HCT116 (cell line): Measurements from ENCODE around the gene EIF3J. TPM values are rescaled to one million over a fixed set of nuclear protein-coding genes. Genes with fewer than 3 reads are reported as not detected.

Experiments used
- ATAC-seq: fragments of 200-7000 bp; cut with Tn5 transposase; 2 replicates; pipeline ENCODE4 v1.9.1; 2020; ENCODE audit warnings: mild to moderate bottlenecking, moderate library complexity
- BruUV-seq: library from RNA; stranded (reverse); fragments of 400-500 nt; replicated peaks from 2 replicates; lab custom pipeline; 2021; lab: Mats Ljungman, UMichigan
- CTCF ChIA-PET: fragments of 300-600 bp; sonication (Branson Sonifier 250); formaldehyde crosslinking; loops from one replicate; lab custom pipeline; 2021; ENCODE audit warnings: antibody characterized with exemption; lab: Charles Lee
- POLR2A ChIA-PET: fragments of 300-600, 350-600 bp; sonication (Branson Sonifier 250); formaldehyde crosslinking; loops from one replicate; lab custom pipeline; 2021; ENCODE audit warnings: antibody characterized with exemption; lab: Charles Lee
- RAD21 ChIA-PET, 2 experiments: fragments of 300-600 bp; sonication (Branson Sonifier 250); formaldehyde crosslinking; loops; one replicate each; lab custom pipeline; 2023; ENCODE audit warnings: low total read pairs in 2 of 2; ENCODE audit not compliant: uncharacterized antibody in 2 of 2, unreplicated experiment in 2 of 2, low non-redundant PET in 1 of 2; lab: Charles Lee
- DNase-seq: peaks from one replicate; pipeline ENCODE4 v3.0.0-alpha.2; 2010; ENCODE audit warnings: low read depth, low spot score
- H2AFZ ChIP-seq: fragments of 200-600 bp; shearing (Covaris generic), sonication (generic); 2 replicates; pipeline ENCODE4 v1.6.1; 2017; ENCODE audit warnings: low read depth, mixed run types, mixed read lengths, antibody characterized with exemption, low read length; ENCODE audit not compliant: poor library complexity, severe bottlenecking
- H3K27ac ChIP-seq: 2 replicates; pipeline ENCODE4 v1.5.1; 2012; ENCODE audit warnings: low read depth, low read length
- H3K27me3 ChIP-seq: fragments of 200-600 bp; sonication (generic); 2 replicates; pipeline ENCODE4 v1.6.1; 2016; ENCODE audit warnings: mixed run types, low read length, mixed read lengths; ENCODE audit not compliant: insufficient read depth
- H3K36me3 ChIP-seq, 2 experiments: fragments of 200-500 bp in 1 of 2; fragments of 200-600 bp in 1 of 2; sonication (Bioruptor generic) in 1 of 2; sonication (generic) in 1 of 2; 2 replicates each; pipeline versions ENCODE4 v1.5.1 to v1.6.1; 2014 to 2016; ENCODE audit warnings: low read length in 2 of 2, inconsistent platforms in 1 of 2, mixed read lengths in 1 of 2, mixed run types in 1 of 2; ENCODE audit not compliant: insufficient read depth in 2 of 2, control insufficient read depth in 1 of 2
- H3K4me1 ChIP-seq, 2 experiments: fragments of 200-600 bp in 1 of 2; sonication (generic) in 1 of 2; 2 replicates each; pipeline versions ENCODE4 v1.5.1 to v1.6.1; 2012 to 2017; ENCODE audit warnings: low read length in 2 of 2, inconsistent platforms in 1 of 2, mild to moderate bottlenecking in 1 of 2, mixed read lengths in 1 of 2, mixed run types in 1 of 2, moderate library complexity in 1 of 2; ENCODE audit not compliant: insufficient read depth in 2 of 2, control insufficient read depth in 1 of 2
- H3K4me2 ChIP-seq: fragments of 200-600 bp; sonication (generic); 2 replicates; pipeline ENCODE4 v1.6.1; 2017; ENCODE audit warnings: mixed run types, low read length, mixed read lengths
- H3K4me3 ChIP-seq, 2 experiments: fragments of 200-600 bp in 1 of 2; sonication (generic) in 1 of 2; replicated peaks in 1 of 2; 2 replicates each; pipeline ENCODE4 v1.5.1; 2011 to 2016; ENCODE audit warnings: low read length in 2 of 2, control low read depth in 1 of 2, low read depth in 1 of 2, mild to moderate bottlenecking in 1 of 2, mixed read lengths in 1 of 2, mixed run types in 1 of 2
- H3K79me2 ChIP-seq: fragments of 200-600 bp; sonication (generic); 2 replicates; pipeline ENCODE4 v1.6.1; 2017; ENCODE audit warnings: mild to moderate bottlenecking, mixed run types, low read length, moderate library complexity, mixed read lengths; ENCODE audit not compliant: insufficient read depth
- H3K9ac ChIP-seq: fragments of 200-600 bp; sonication (generic); 2 replicates; pipeline ENCODE4 v1.6.1; 2016; ENCODE audit warnings: low read length, mixed read lengths
- H3K9me2 ChIP-seq: fragments of 200-600 bp; sonication (generic), shearing (Covaris generic); 2 replicates; pipeline ENCODE4 v1.6.1; 2017; ENCODE audit warnings: mixed run types, mild to moderate bottlenecking, moderate library complexity; ENCODE audit not compliant: insufficient read depth
- H3K9me3 ChIP-seq, 2 experiments: fragments of 200-500 bp in 1 of 2; fragments of 200-600 bp in 1 of 2; sonication (Bioruptor generic) in 1 of 2; sonication (generic) in 1 of 2; 2 replicates each; pipeline ENCODE4 v1.6.1; 2014 to 2017; ENCODE audit warnings: low read length in 2 of 2, mixed read lengths in 2 of 2, inconsistent platforms in 1 of 2, low read depth in 1 of 2, mild to moderate bottlenecking in 1 of 2, mixed run types in 1 of 2, moderate library complexity in 1 of 2; ENCODE audit not compliant: control insufficient read depth in 1 of 2, insufficient read depth in 1 of 2
- H4K20me1 ChIP-seq: fragments of 200-600 bp; sonication (generic), shearing (Covaris generic); 2 replicates; pipeline ENCODE4 v1.6.1; 2017; ENCODE audit warnings: mixed run types, mild to moderate bottlenecking, moderate library complexity; ENCODE audit not compliant: insufficient read depth
- ATF3 ChIP-seq: IDR thresholded peaks from 2 replicates; pipeline ENCODE4 v1.6.1; 2012
- CEBPB ChIP-seq: IDR thresholded peaks from 2 replicates; pipeline ENCODE4 v1.6.1; 2012; ENCODE audit warnings: low read depth
- CTCF ChIP-seq, 3 experiments: fragments of 200-600 bp in 1 of 3; sonication (generic) in 1 of 3; IDR thresholded peaks in 2 of 3; conservative IDR thresholded peaks in 1 of 3; 2 replicates each; pipeline ENCODE4 v1.5.1; 2012 to 2017; ENCODE audit warnings: low read depth in 2 of 3, low read length in 2 of 3, antibody characterized with exemption in 1 of 3, borderline replicate concordance in 1 of 3, control low read depth in 1 of 3, mild to moderate bottlenecking in 1 of 3, mixed read lengths in 1 of 3, mixed run types in 1 of 3, moderate library complexity in 1 of 3; ENCODE audit not compliant: insufficient read depth in 1 of 3
- ELF1 ChIP-seq: IDR thresholded peaks from 2 replicates; pipeline ENCODE4 v1.6.1; 2012; ENCODE audit warnings: low read depth, borderline replicate concordance
- EZH2 ChIP-seq: fragments of 200-600 bp; sonication (generic); IDR thresholded peaks from 2 replicates; pipeline ENCODE4 v1.6.1; 2017; ENCODE audit warnings: antibody characterized with exemption, mixed run types
- EZH2phosphoT487 ChIP-seq: fragments of 200-600 bp; IDR thresholded peaks from 2 replicates; pipeline ENCODE4 v1.6.1; 2018; ENCODE audit warnings: antibody characterized with exemption, borderline replicate concordance
- MAX ChIP-seq: IDR thresholded peaks from 2 replicates; pipeline ENCODE4 v1.6.1; 2012
- POLR2A ChIP-seq: IDR thresholded peaks from 2 replicates; pipeline ENCODE4 v1.7.0; 2011; ENCODE audit warnings: borderline replicate concordance; ENCODE audit not compliant: insufficient read depth, insufficient read length; ENCODE audit errors: extremely low read depth
- POLR2AphosphoS5 ChIP-seq: IDR thresholded peaks from 2 replicates; pipeline ENCODE4 v1.6.1; 2011; ENCODE audit warnings: mild to moderate bottlenecking, low read depth, low read length, moderate library complexity
- RAD21 ChIP-seq: IDR thresholded peaks from 2 replicates; pipeline ENCODE4 v1.6.1; 2012; ENCODE audit warnings: low read depth, mild to moderate bottlenecking
- REST ChIP-seq: IDR thresholded peaks from 2 replicates; pipeline ENCODE4 v1.6.1; 2012; ENCODE audit warnings: low read depth
- SIN3A ChIP-seq: IDR thresholded peaks from 2 replicates; pipeline ENCODE4 v1.6.1; 2012; ENCODE audit warnings: low read depth
- SP1 ChIP-seq: IDR thresholded peaks from 2 replicates; pipeline ENCODE4 v1.6.1; 2012; ENCODE audit warnings: low read depth
- SRF ChIP-seq: IDR thresholded peaks from 2 replicates; pipeline ENCODE4 v1.6.1; 2012; ENCODE audit warnings: low read depth
- YY1 ChIP-seq: IDR thresholded peaks from 2 replicates; pipeline ENCODE4 v1.6.1; 2011; ENCODE audit warnings: low read length, low read depth, moderate library complexity, mild to moderate bottlenecking; ENCODE audit not compliant: insufficient replicate concordance; ENCODE audit errors: extremely low read depth
- ZBTB33 ChIP-seq: IDR thresholded peaks from 2 replicates; pipeline ENCODE4 v1.6.1; 2011; ENCODE audit warnings: mild to moderate bottlenecking, low read length, moderate library complexity; ENCODE audit not compliant: insufficient replicate concordance; ENCODE audit errors: extremely low read depth
- ZFX ChIP-seq: fragments of 450-650 bp; IDR thresholded peaks from 2 replicates; pipeline ENCODE4 v1.6.1; 2017
- ZNF274 ChIP-seq: fragments of 200-500 bp; sonication (Bioruptor generic); IDR thresholded peaks from 2 replicates; pipeline ENCODE4 v1.6.1; 2014; ENCODE audit warnings: mild to moderate bottlenecking, low read depth, low read length, inconsistent platforms
- intact Hi-C: fragments of 100-400 bp; cut with micrococcal nuclease; formaldehyde crosslinking; loops from 2 replicates; pipeline ENCODE4 v1.10.0; 2022
- total RNA-seq: library from RNA; stranded (reverse); gene quantifications from one replicate; pipeline ENCODE4 v1.2.1, GENCODE V29; 2021; ENCODE audit not compliant: unreplicated experiment

Gene EIF3J
- total RNA-seq, 1 experiment from 2014 or later: 68.6 TPM

- ChIA-PET POLR2A (no interaction called here), RAD21 (no interaction called here), CTCF (interaction anchor here (0.6 to 2.5 kb wide), 7 partner anchors 9 to 1075 kb away, joined by 3 to 28 read pairs (median 6); partner anchors contain the start of genes CTDSPL2 and SPG11)
- DNase-seq: no peak
- no TSS peak for BruUV-seq
- peaks cover 17 to 32% of the 10 kb centered on the region in 2 experiments; a peak in 3 of 4 replicates for H3K36me3 ChIP-seq
- H3K27ac ChIP-seq: no peak overlapping the region
- H2AFZ ChIP-seq: no peak overlapping the region
- TF ChIP-seq SRF (no peak), POLR2A (no peak), CEBPB (no peak), SP1 (no peak), SIN3A (no peak), ELF1 (no peak), EZH2 (no peak), RAD21 (no peak), ATF3 (no peak), CTCF (IDR thresholded peaks at IDR 0.05 in 2 of 3, conservative IDR thresholded peaks at IDR 0.05 in 1 of 3; ENCODE audit: borderline replicate concordance in 1 of 3, insufficient read depth in 1 of 3, low read depth in 2 of 3, low read length in 2 of 3) (no peak), ZFX (no peak), ZNF274 (no peak), POLR2AphosphoS5 (no peak), MAX (no peak), ZBTB33 (no peak), EZH2phosphoT487 (no peak), REST (no peak), YY1 (no peak)
- H3K4me2 ChIP-seq: no peak overlapping the region
- H4K20me1 ChIP-seq: peaks cover 18% of the 10 kb centered on the region; the same call in 1 of the 2 replicates
- no peaks in the 10 kb centered on the region for H3K27me3 ChIP-seq
- no peaks in the 10 kb centered on the region for H3K9me3 ChIP-seq
- H3K79me2 ChIP-seq: peaks cover 43% of the 10 kb centered on the region
- no peak overlapping the region for H3K9ac ChIP-seq
- no peaks in the 10 kb centered on the region for H3K4me1 ChIP-seq
- no peak overlapping the region for H3K4me3 ChIP-seq
- no peak for ATAC-seq
- intact Hi-C loops: loop anchor here (5.0 to 10.0 kb wide), 3 partner anchors 283 to 626 kb away; no protein-coding TSS in a partner anchor
- H3K9me2 ChIP-seq: no peaks in the 10 kb centered on the region
Measured at GRCh38 chr15:44500555-44500954, 36.4 kb upstream of the EIF3J start.
